ENCODE data around the gene NLK.
"Not testable (repeated sequence)": the region's sequence is repeated elsewhere in the genome, so short reads cannot be mapped to it uniquely, and the experiment has no call there.

The NLK gene

DNA sequence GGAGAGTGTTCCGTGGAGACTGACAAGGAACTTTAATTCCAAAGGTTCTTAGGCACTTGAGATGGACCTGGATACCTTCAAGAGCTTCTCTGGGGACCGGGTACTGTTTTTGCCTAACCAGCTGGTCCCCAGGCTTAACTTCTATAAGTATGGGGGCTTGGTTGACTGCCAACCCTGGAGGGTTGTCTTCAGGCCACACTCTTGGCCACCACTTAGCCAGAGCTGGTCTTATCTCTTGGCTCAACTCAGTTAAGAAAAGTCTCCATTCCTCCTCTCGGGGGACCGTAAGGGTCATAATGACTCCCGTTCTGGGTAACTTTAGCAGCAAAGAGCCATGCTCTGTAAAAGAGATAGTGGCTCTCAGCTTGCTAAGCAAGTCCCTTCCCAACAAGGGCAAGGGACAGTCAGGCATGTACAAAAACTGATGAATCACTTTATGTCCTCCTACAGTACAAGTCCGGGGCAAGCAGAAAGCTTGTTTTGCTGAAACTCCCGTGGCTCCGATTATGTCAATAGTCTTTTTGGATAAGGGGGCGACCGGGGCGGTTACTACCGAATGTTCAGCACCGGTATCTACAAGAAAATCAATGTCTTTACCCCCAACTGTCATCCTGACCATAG is 193.7 kb downstream of the NLK start:
- DNase-seq = not testable (repeated sequence)

DNA sequence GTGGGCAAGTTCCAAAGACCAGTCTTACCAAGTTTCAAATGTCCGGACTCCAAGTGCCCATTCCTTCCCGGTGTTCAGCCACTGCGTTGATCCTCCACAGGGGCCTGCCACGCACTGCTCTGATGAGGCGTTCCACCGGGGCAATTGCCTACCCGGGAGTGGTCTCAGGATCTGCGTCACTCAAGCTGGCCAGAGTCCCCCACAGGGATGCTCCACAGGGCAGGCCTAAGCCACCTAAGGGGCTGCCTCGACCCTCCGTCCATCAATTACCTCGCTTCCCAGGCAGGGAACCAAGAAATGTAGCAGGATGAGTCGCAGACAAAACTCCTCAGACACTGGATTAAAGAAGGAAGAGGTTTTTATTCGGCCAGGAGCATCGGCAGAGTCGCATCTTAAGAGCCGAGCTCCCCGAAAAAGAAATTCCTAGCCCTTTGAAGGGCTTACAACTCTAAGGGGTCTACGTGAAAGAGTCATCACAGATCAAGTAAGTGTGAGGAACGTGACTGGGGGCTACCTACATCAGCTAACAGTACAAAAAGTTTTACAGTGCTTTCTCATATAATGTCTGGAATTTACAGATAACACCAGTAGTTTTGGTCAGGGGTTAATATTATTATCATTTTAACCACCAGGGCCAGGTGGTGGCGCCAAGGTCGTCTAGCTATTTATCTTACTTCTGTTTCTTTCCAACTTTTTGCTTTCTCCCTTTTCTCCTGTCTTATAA is 196.2 kb downstream of the NLK start:
- not testable (repeated sequence) for DNase-seq

DNA sequence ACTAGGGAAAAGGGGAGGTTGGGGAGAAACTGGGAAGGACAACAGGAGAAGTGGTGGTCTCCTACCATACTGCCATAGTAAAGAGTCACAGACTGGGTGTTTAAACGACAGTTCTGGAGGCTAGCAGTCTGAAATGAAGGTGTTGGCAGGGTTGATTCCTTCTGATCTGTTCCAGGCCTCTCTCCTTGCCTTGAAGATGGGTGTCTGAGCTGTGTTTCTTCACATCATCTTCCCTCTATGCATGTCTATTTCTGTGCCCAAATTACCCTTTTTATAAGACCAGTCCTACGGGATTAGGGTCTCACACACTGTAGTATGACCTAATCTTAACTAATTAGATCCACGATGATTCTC is 196.8 kb downstream of the NLK start:
- DNase-seq = no peak

DNA sequence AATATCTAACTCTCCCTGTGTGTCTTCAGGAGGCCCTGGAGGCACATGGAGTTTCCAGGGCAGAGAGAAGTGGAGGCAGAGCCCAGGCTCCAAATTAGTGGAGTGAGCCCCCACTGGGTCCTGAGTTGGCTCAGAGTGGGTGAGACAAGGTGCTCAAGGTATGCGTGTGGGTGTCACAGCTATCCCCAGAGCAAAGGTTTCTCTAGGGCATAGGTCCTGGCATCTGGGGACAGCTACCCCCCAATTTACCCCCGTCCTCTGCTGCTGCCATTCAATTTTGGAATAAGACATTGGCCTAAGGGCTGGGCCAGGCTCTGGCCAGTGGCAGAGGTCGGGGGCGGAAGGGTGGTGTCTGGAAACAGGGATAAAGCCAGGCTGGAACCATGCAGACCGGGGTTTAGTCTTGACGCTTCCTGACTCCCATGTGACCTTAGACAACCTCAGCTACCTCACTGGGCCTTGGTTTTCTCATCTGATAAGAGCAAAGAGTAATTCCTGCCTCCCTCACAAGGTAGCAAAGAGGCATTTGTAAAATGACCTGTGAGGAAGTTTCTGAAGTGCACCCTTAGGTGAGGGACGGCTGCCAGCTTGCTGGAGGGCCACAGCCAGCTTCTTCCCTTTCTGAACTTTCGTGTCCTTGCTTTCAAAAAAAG is 198.3 kb downstream of the NLK start:
- DNase-seq = no peak

DNA sequence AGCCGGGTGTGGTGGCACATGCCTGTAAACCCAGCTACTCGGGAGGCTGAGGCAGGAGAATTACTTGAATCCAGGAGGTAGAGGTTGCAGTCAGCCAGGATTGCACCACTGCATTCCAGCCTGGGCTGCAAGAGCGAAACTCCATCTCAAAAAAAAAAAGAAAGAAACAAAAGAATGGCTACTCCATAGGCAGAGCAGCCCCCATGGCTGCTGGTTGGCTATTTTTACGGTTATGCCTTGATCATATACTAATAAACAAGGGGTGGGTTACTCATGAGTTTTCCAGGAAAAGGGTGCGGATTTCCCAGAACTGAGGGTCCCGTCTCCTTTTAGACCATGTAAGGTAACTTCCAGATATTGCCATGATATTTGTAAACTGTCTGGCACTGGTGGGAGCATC is 200.3 kb downstream of the NLK start:
- DNase-seq = no peak

DNA sequence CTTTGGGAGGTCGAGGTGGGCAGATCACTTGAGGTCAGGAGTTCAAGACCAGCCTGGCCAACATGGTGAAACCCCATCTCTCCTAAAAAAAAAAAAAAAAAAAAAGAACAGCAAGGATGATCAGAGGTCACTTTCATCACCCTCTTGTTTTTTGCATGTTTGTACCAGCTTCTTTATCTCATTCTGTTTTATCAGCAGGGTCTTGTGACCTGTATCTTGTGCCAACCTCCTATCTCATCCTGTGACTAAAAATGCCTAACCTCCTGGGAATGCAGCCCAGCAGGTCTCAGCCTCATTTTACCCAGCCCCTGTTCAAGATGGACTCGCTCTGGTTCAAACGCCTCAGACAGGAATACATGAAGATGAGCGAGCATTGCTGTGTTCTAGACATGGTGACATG is 200.8 kb downstream of the NLK start:
- not testable (repeated sequence) for DNase-seq

DNA sequence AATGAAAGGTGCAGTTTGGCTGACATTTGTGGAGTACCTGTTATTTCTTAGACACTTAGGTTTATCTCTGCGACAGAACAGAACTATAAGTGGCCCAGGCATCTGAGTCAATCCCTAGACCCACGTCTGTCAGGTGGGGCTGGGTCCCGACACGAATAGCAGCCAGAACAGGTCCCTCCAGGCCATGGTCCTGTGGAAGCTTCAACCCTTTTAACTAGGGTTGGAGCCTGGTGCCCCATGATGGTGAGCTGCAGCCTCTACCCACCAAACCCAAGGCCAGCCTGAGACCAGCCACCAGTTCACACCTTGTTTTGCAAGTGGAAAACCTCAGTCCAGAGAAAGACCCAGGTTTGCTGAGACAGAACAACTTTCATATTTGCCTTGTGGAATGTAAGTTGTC is 202.0 kb downstream of the NLK start:
- DNase-seq = no peak

Measured in stimulated activated CD4-positive, alpha-beta T cell treated with anti-CD3 and anti-CD28 coated beads, Interleukin-2, amount 100 ng/mL, for 48 hours (primary cell).